Uterus (tissue), 4 donors: ENCODE results near the gene PRKN. TPM values are rescaled to one million over a fixed set of nuclear protein-coding genes. Genes with fewer than 3 reads are reported as not detected.

ENCODE experiments used
- DNase-seq, 2 donors: peaks; one replicate each; pipeline ENCODE4 v3.0.0-alpha.2; 2019 to 2020
- H3K27ac ChIP-seq, 2 donors: fragments of 200-600 bp; sonication (generic); 1 replicate in 1 of 2; 2 replicates in 1 of 2; pipeline ENCODE4 v1.5.1; 2016 to 2018
- H3K27me3 ChIP-seq, 2 donors: fragments of 200-600 bp; sonication (generic); one replicate each; pipeline ENCODE4 v1.5.1; 2018 to 2019; ENCODE audit warnings: control low read depth in 1 of 2
- H3K36me3 ChIP-seq, 2 donors: fragments of 200-600 bp; sonication (generic); one replicate each; pipeline ENCODE4 v1.5.1; 2019; ENCODE audit warnings: control low read depth in 1 of 2
- H3K4me1 ChIP-seq, 2 donors: fragments of 200-600 bp; sonication (generic); one replicate each; pipeline ENCODE4 v1.5.1; 2018 to 2019; ENCODE audit warnings: control low read depth in 1 of 2
- H3K4me3 ChIP-seq, 2 donors: fragments of 200-600 bp; sonication (generic); 1 replicate in 1 of 2; 2 replicates in 1 of 2; pipeline ENCODE4 v1.5.1; 2018 to 2019; ENCODE audit warnings: mild to moderate bottlenecking in 1 of 2
- H3K9me3 ChIP-seq, 2 donors: fragments of 200-600 bp; sonication (generic); one replicate each; pipeline ENCODE4 v1.5.1; 2019; ENCODE audit warnings: control low read depth in 1 of 2
- CTCF ChIP-seq, 4 experiments: fragments of 200-600 bp in 2 of 4; fragments of 450-650 bp in 2 of 4; sonication (generic) in 2 of 4; IDR thresholded peaks; one replicate each; pipeline ENCODE4 v1.5.1; 2016 to 2019; ENCODE audit warnings: antibody characterized with exemption in 4 of 4, mild to moderate bottlenecking in 2 of 4, moderate library complexity in 1 of 4
- POLR2A ChIP-seq, 2 donors: fragments of 450-650 bp; IDR thresholded peaks; one replicate each; pipeline ENCODE4 v1.6.1; 2016; ENCODE audit warnings: antibody characterized with exemption in 2 of 2, mild to moderate bottlenecking in 1 of 2, moderate library complexity in 1 of 2
- intact Hi-C: fragments of 100-400 bp; cut with DNase I; formaldehyde crosslinking; loops from one replicate; pipeline ENCODE4 v1.15.1; 2023; ENCODE audit warnings: low total_unique reads
- total RNA-seq, 4 donors: library from RNA; depleted of rRNA in 3 of 4; stranded (reverse); fragments of >200 nt in 3 of 4; gene quantifications; one replicate each; pipeline versions ENCODE4 v1.1.0 to v1.2.4, GENCODE V29; 2014 to 2023
- donor health status: DM: yes; HTN: yes; CAD: no.

The PRKN gene
- total RNA-seq, 4 donors from 2014 or later, result 10.2 to 21.3 (median 13.1) TPM

DNA sequence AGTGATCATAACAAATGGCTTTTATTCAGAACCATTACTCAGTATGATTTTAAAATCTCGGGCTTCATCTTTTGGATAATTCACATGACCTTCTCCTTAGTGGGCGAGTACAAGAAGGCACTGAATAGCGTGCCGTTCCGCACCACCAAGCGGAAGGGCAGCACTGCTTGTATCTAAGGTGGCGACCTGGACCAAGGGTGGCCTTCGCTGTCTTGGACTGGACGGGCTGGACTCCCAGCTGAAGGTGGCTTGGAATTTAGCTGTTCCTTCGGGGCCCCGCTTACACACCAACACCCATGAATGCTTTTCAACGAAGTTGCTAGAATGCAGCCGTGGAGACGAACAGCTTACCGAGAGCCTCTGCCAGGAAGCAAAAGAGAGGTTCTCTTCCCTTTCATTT, 1285.1 kb downstream of the PRKN start:
- no peak for DNase-seq
- no peaks in the 10 kb centered on the region for H3K4me1 ChIP-seq
- no peak overlapping the region for H3K27ac ChIP-seq
- no peaks in the 10 kb centered on the region for H3K9me3 ChIP-seq
- intact Hi-C loops, result no loop called here
- TF ChIP-seq CTCF (IDR thresholded peaks at IDR 0.05) (no peak), POLR2A (IDR thresholded peaks at IDR 0.05) (no peak)
- no peak overlapping the region for H3K4me3 ChIP-seq
- H3K36me3 ChIP-seq, result no peaks in the 10 kb centered on the region
- no peaks in the 10 kb centered on the region for H3K27me3 ChIP-seq

DNA sequence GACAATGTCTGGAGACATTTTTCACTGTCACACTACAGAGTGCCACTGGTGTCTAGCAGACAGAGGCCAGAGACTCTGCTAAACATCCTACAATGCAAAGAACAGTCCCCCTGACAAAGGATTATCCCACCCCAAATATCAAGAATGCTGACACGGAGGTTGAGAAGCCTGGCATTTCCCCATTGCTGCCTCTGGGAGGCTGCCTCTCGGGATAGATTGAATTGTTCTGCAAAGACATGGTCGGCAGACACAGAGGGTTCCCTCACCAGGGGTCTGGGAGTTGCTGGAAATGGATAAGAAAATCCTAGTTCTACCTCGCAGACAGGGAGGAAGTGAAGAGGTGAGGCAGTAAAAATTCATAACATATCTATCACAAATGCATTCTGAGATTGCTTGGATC, 1287.3 kb downstream of the PRKN start:
- Histone ChIP-seq H3K9me3 (no peaks in the 10 kb centered on the region), H3K27me3 (no peaks in the 10 kb centered on the region), H3K36me3 (no peaks in the 10 kb centered on the region), H3K4me3 (no peak overlapping the region), H3K27ac (no peak overlapping the region), H3K4me1 (peaks cover 0 to 3% of the 10 kb centered on the region in 2 donors)
- no peak for DNase-seq
- no peak for TF ChIP-seq CTCF (IDR thresholded peaks at IDR 0.05)
- TF ChIP-seq POLR2A (IDR thresholded peaks at IDR 0.05), result no peak
- intact Hi-C loops, result no loop called here

DNA sequence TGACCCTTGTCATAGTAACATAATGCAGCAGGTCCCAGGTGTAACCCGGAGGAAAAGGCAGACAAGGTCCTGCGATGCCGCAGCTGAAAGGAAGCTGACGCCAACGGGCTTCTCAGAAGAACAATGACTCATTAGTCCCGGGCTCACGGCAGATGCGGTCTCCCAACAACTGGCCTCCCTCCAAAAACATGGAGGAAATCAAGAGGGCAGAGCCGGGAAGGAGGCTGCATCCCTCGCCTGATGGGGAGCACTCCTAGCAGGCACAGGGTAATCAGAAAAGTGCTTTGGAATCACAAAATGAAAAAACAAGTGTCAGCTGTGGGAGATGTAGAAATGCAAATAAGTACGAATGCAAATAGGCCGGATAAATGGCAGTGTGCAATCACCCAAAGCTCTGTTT, 1288.5 kb downstream of the PRKN start:
- Histone ChIP-seq H3K27ac (no peak overlapping the region), H3K4me1 (peaks cover 0 to 3% of the 10 kb centered on the region in 2 donors), H3K27me3 (no peaks in the 10 kb centered on the region), H3K4me3 (no peak overlapping the region), H3K9me3 (no peaks in the 10 kb centered on the region), H3K36me3 (no peaks in the 10 kb centered on the region)
- peak; percentile 47 to 48 for DNase-seq
- intact Hi-C loops, result no loop called here
- TF ChIP-seq CTCF (IDR thresholded peaks at IDR 0.05) (no peak), POLR2A (IDR thresholded peaks at IDR 0.05) (no peak)

DNA sequence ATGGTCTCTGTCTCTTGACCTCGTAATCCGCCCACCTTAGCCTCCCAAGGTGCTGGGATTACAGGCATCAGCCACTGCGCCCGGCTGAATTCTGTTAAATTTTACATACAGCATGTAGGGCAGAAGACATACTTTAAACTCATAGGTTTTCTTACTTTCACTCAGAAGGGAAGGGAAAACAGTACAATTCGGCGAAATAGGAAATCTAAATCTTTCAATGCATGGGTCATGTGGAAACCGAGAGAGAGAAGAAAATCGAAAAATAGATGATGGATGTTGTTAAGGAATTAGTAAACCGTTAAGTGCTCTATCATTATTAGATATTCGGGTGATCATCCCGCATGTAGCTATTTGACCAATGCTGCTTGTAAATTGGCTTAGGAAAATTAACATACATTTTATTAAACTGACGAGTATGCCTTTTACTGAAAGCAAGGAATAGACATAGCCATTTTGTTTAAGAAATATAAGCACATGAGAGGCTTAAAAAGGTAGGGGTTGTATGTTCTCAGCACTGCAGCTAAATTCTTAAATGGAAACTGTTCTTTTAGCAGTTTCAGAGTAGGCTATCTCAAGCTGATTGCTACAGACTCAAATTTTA, 1289.0 kb downstream of the PRKN start:
- Histone ChIP-seq H3K9me3 (no peaks in the 10 kb centered on the region), H3K36me3 (no peaks in the 10 kb centered on the region), H3K27ac (no peak overlapping the region), H3K4me1 (peaks cover 0 to 3% of the 10 kb centered on the region in 2 donors), H3K27me3 (no peaks in the 10 kb centered on the region), H3K4me3 (no peak overlapping the region)
- TF ChIP-seq CTCF (IDR thresholded peaks at IDR 0.05), result no peak
- TF ChIP-seq POLR2A (IDR thresholded peaks at IDR 0.05), result no peak
- intact Hi-C loops, result no loop called here
- no peak for DNase-seq

DNA sequence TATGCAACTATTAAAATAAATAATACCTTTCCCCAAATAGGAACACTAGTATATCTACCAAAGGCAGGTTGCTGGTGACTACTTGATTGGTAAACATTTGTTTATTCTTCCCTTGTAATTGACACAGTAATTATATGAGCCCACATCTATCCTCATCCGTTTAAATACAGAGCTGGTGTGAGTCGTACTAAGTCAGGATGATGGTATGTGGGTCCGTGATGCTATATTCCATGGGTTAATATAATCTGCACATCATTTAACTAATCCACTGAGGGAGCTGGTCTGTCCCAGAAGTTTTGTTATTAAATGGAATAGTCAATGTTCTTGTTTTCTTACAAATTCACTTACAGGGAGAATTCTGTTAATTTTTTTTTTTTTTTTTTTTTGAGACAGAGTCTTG, 1289.7 kb downstream of the PRKN start:
- no peaks in the 10 kb centered on the region for H3K36me3 ChIP-seq
- peaks cover 0 to 3% of the 10 kb centered on the region in 2 donors for H3K4me1 ChIP-seq
- no peaks in the 10 kb centered on the region for H3K9me3 ChIP-seq
- no peak overlapping the region for H3K4me3 ChIP-seq
- TF ChIP-seq POLR2A (IDR thresholded peaks at IDR 0.05) (no peak), CTCF (IDR thresholded peaks at IDR 0.05) (no peak)
- H3K27me3 ChIP-seq, result no peaks in the 10 kb centered on the region
- H3K27ac ChIP-seq, result no peak overlapping the region
- DNase-seq, result no peak
- intact Hi-C loops, result loop anchor here (2.0 kb wide), 1 partner anchor 43 kb away; no protein-coding TSS in a partner anchor
